DOHH2 (cell line): ENCODE measurements around the gene PHGDH.

Experiments used
- CTCF ChIP-seq: fragments of 200-600 bp; sonication (generic); IDR thresholded peaks from one replicate; pipeline ENCODE4 v1.5.1; 2014; ENCODE audit warnings: antibody characterized with exemption, mild to moderate bottlenecking, low read depth, low read length; ENCODE audit not compliant: poor library complexity, severe bottlenecking
- EZH2phosphoT487 ChIP-seq: fragments of 200-600 bp; sonication (generic); IDR thresholded peaks from 2 replicates; pipeline ENCODE4 v1.6.1; 2017; ENCODE audit warnings: borderline replicate concordance, mild to moderate bottlenecking, antibody characterized with exemption, low read length, moderate library complexity, mixed read lengths

- TF ChIP-seq CTCF (no peak), EZH2phosphoT487 (no peak)
Measured at GRCh38 chr1:119721896-119722295, 10.2 kb downstream of the PHGDH start.
